ENCODE measurements around the gene PLA2G6.

DNA sequence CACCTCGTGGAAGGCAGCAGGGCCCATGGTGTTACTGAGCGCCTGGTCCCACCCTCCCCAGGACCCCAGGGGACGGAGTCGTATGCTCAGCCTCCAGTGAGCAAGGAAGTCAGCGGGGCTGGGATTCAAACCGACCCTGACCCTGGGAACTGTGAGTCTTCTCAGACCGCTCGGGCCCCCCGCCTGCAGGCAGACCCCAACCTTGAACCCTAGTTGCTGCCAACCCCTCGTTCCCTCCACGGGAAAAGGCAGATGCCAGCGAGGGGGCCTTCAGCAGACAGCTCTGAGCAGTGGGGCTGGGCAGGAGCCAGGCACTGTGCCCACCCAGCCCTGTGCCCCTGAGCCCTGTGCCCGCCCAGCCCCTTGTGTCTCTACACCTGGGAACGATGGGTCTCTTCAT, 104.0 kb downstream of the PLA2G6 start:
- TF ChIP-seq POLR2A (IDR thresholded peaks at IDR 0.05) = no peak
- TF ChIP-seq, protein P1, sequence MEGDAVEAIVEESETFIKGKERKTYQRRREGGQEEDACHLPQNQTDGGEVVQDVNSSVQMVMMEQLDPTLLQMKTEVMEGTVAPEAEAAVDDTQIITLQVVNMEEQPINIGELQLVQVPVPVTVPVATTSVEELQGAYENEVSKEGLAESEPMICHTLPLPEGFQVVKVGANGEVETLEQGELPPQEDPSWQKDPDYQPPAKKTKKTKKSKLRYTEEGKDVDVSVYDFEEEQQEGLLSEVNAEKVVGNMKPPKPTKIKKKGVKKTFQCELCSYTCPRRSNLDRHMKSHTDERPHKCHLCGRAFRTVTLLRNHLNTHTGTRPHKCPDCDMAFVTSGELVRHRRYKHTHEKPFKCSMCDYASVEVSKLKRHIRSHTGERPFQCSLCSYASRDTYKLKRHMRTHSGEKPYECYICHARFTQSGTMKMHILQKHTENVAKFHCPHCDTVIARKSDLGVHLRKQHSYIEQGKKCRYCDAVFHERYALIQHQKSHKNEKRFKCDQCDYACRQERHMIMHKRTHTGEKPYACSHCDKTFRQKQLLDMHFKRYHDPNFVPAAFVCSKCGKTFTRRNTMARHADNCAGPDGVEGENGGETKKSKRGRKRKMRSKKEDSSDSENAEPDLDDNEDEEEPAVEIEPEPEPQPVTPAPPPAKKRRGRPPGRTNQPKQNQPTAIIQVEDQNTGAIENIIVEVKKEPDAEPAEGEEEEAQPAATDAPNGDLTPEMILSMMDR (IDR thresholded peaks at IDR 0.05) = no peak
- no peak for TF ChIP-seq EP300 (IDR thresholded peaks at IDR 0.05; ENCODE audit: low read depth)
